ENCODE measurements around the gene NLRP11.

DNA sequence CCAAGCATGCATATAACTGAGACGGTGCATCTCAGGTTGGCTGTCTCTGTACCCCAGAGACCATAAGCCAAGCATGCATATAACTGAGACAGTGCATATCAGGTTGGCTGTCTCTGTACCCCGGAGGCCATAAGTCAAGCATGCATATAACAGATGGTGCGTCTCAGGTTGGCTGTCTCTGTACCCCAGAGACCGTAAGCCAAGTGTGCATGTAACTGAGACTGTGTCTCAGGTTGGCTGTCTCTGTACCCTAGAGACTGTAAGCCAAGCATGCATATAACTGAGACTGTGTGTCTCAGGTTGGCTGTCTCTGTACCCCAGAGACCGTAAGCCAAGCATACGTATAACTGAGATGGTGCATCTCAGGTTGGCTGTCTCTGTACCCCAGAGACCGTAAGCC is 35.3 kb upstream of the NLRP11 start:
- TF ChIP-seq CEBPB (IDR thresholded peaks at IDR 0.05; ENCODE audit: borderline replicate concordance in 1 of 2, low read depth in 2 of 2, low read length in 2 of 2) (no peak), SMC3 (IDR thresholded peaks at IDR 0.05; ENCODE audit: borderline replicate concordance, low read length) (no peak), EZH2 (IDR thresholded peaks at IDR 0.05; ENCODE audit: borderline replicate concordance, control insufficient read depth, low read depth, low read length) (no peak)
- TF ChIP-seq, protein P1, sequence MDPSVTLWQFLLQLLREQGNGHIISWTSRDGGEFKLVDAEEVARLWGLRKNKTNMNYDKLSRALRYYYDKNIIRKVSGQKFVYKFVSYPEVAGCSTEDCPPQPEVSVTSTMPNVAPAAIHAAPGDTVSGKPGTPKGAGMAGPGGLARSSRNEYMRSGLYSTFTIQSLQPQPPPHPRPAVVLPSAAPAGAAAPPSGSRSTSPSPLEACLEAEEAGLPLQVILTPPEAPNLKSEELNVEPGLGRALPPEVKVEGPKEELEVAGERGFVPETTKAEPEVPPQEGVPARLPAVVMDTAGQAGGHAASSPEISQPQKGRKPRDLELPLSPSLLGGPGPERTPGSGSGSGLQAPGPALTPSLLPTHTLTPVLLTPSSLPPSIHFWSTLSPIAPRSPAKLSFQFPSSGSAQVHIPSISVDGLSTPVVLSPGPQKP (IDR thresholded peaks at IDR 0.05; ENCODE audit: low read depth, low read length), result no peak
- TF ChIP-seq, protein P2, sequence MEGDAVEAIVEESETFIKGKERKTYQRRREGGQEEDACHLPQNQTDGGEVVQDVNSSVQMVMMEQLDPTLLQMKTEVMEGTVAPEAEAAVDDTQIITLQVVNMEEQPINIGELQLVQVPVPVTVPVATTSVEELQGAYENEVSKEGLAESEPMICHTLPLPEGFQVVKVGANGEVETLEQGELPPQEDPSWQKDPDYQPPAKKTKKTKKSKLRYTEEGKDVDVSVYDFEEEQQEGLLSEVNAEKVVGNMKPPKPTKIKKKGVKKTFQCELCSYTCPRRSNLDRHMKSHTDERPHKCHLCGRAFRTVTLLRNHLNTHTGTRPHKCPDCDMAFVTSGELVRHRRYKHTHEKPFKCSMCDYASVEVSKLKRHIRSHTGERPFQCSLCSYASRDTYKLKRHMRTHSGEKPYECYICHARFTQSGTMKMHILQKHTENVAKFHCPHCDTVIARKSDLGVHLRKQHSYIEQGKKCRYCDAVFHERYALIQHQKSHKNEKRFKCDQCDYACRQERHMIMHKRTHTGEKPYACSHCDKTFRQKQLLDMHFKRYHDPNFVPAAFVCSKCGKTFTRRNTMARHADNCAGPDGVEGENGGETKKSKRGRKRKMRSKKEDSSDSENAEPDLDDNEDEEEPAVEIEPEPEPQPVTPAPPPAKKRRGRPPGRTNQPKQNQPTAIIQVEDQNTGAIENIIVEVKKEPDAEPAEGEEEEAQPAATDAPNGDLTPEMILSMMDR (IDR thresholded peaks at IDR 0.05 in 2 of 3, conservative IDR thresholded peaks at IDR 0.05 in 1 of 3; ENCODE audit: control insufficient read depth in 2 of 3, extremely low read depth in 1 of 3, insufficient read depth in 1 of 3, low read depth in 3 of 3, low read length in 3 of 3), result no peak
